Tibial artery (tissue), 4 donors: ENCODE results near the gene MTMR4.

Experiments used
- DNase-seq, 2 donors: peaks; one replicate each; pipeline ENCODE4 v3.0.0-alpha.2; 2019
- H3K27ac ChIP-seq, 2 donors: fragments of 200-600 bp; sonication (generic) in 1 of 2; 1 replicate in 1 of 2; 2 replicates in 1 of 2; pipeline ENCODE4 v1.5.1; 2018 to 2019; ENCODE audit warnings: mild to moderate bottlenecking in 1 of 2
- H3K27me3 ChIP-seq, 2 donors: fragments of 200-600 bp; sonication (generic) in 1 of 2; one replicate each; pipeline versions ENCODE4 v1.5.1 to v1.6.0; 2016 to 2019
- H3K36me3 ChIP-seq, 3 donors: fragments of 200-600 bp; sonication (generic) in 2 of 3; one replicate each; pipeline ENCODE4 v1.5.1; 2016 to 2019; ENCODE audit warnings: mild to moderate bottlenecking in 2 of 3
- H3K4me1 ChIP-seq, 4 donors: fragments of 200-600 bp; sonication (generic) in 2 of 4; 1 replicate in 3 of 4; 2 replicates in 1 of 4; pipeline ENCODE4 v1.5.1; 2016 to 2019
- H3K4me3 ChIP-seq, 2 donors: fragments of 200-600 bp; sonication (generic) in 1 of 2; 1 replicate in 1 of 2; 2 replicates in 1 of 2; pipeline ENCODE4 v1.5.1; 2018 to 2019; ENCODE audit warnings: mild to moderate bottlenecking in 2 of 2
- H3K9me3 ChIP-seq, 3 donors: fragments of 200-600 bp; sonication (generic) in 1 of 3; one replicate each; pipeline ENCODE4 v1.5.1; 2016 to 2019
- CTCF ChIP-seq, 2 experiments: fragments of 200-600 bp in 1 of 2; fragments of 450-650 bp in 1 of 2; IDR thresholded peaks; one replicate each; pipeline ENCODE4 v1.5.1; 2017 to 2019; ENCODE audit warnings: antibody characterized with exemption in 2 of 2, mild to moderate bottlenecking in 1 of 2, moderate library complexity in 1 of 2
- intact Hi-C: fragments of 100-400 bp; cut with DNase I; formaldehyde crosslinking; loops from one replicate; pipeline ENCODE4 v1.15.0; 2023; ENCODE audit warnings: low total_unique reads

Gene MTMR4

DNA sequence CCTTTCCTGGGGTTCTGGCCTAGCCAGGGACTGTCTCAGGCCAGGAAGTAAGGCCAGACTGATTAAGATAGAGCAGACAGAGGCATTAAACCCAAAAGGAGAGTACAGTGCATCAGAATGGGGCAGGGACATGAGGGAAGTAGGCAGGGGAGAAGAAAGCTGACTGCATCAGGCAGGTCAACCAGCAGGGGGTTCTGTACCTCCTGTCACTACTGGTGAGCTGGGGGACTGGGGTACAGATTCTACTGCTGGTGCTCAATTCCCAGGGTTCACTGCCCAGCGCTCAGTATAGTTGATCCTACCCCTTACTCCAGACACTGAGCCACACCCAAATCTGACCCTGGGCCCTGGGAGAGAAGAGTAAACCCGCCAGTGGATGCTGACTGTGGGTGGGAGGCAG is 12.9 kb upstream of the MTMR4 start:
- no peaks in the 10 kb centered on the region for H3K27me3 ChIP-seq
- no peak for TF ChIP-seq CTCF (IDR thresholded peaks at IDR 0.05)
- H3K27ac ChIP-seq = peak overlapping the region; percentile 72 to 76
- no peak for DNase-seq
- peaks cover 0 to 3% (median 0%) of the 10 kb centered on the region in 3 donors for H3K36me3 ChIP-seq
- no peak overlapping the region for H3K4me3 ChIP-seq
- intact Hi-C loops = loop anchor here (10.0 kb wide), 2 partner anchors 57 to 167 kb away; partner anchors contain the start of genes RAD51C and TEX14
- H3K4me1 ChIP-seq = peaks cover 0 to 73% (median 64%) of the 10 kb centered on the region in 4 donors
- no peaks in the 10 kb centered on the region for H3K9me3 ChIP-seq

GRCh38 chr17:58525239-58525638 is 10.8 kb upstream of the MTMR4 start:
- peak; percentile 65 to 89 for DNase-seq
- peaks cover 0 to 58% (median 52%) of the 10 kb centered on the region in 4 donors for H3K4me1 ChIP-seq
- H3K27ac ChIP-seq = peak overlapping the region; percentile 72 to 76
- peaks cover 0 to 13% (median 0%) of the 10 kb centered on the region in 3 donors for H3K36me3 ChIP-seq
- H3K4me3 ChIP-seq = peak overlapping the region in 1 of 2 donors; percentile 18
- H3K9me3 ChIP-seq = no peaks in the 10 kb centered on the region
- intact Hi-C loops = loop anchor here (10.0 kb wide), 2 partner anchors 60 to 170 kb away; partner anchors contain the start of genes RAD51C and TEX14
- no peaks in the 10 kb centered on the region for H3K27me3 ChIP-seq
- TF ChIP-seq CTCF (IDR thresholded peaks at IDR 0.05) = no peak

DNA sequence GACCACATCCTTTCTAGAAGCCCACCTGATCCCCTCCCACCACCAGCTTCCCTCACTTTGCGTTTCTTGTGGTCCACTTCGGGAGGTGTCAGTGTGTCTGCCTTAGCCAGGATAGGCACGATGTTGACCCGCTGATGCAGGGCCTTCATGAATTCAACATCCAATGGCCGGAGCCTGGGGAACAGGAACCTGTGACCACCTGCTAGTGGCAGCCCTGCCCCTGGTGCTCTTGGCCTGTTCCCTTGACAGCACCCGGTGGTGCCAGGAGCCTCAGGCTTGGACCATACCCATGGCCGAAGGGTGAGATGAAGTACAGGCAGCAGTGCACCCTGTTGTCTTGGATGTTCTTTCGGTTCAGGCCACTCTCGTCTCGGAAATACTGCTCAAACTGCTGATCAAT is 7.2 kb upstream of the MTMR4 start:
- Histone ChIP-seq H3K4me1 (peaks cover 0 to 37% (median 32%) of the 10 kb centered on the region in 4 donors), H3K27me3 (no peaks in the 10 kb centered on the region), H3K4me3 (no peak overlapping the region), H3K9me3 (no peaks in the 10 kb centered on the region), H3K27ac (no peak overlapping the region), H3K36me3 (peaks cover 0 to 13% (median 0%) of the 10 kb centered on the region in 3 donors)
- TF ChIP-seq CTCF (IDR thresholded peaks at IDR 0.05) = no peak
- no peak for DNase-seq
- intact Hi-C loops = loop anchor here (10.0 kb wide), 2 partner anchors 63 to 173 kb away; partner anchors contain the start of genes RAD51C and TEX14

- intact Hi-C loops = loop anchor here (10.0 kb wide), 2 partner anchors 64 to 174 kb away; partner anchors contain the start of genes RAD51C and TEX14
- Histone ChIP-seq H3K4me1 (peaks cover 0 to 37% (median 30%) of the 10 kb centered on the region in 4 donors), H3K27ac (no peak overlapping the region), H3K27me3 (no peaks in the 10 kb centered on the region), H3K9me3 (no peaks in the 10 kb centered on the region), H3K4me3 (no peak overlapping the region), H3K36me3 (peaks cover 0 to 17% (median 0%) of the 10 kb centered on the region in 3 donors)
- no peak for DNase-seq
- peak in 1 of 2 experiments; percentile 13 for TF ChIP-seq CTCF (IDR thresholded peaks at IDR 0.05)
Measured at GRCh38 chr17:58520843-58521430, 6.5 kb upstream of the MTMR4 start.

GRCh38 chr17:58517928-58518609 is 3.6 kb upstream of the MTMR4 start:
- Histone ChIP-seq H3K4me3 (peak overlapping the region; percentile 61 to 85), H3K4me1 (peaks cover 0 to 49% (median 32%) of the 10 kb centered on the region in 4 donors), H3K36me3 (peaks cover 0 to 20% (median 0%) of the 10 kb centered on the region in 3 donors), H3K9me3 (no peaks in the 10 kb centered on the region), H3K27me3 (no peaks in the 10 kb centered on the region), H3K27ac (peak overlapping the region; percentile 94 to 97)
- no peak for TF ChIP-seq CTCF (IDR thresholded peaks at IDR 0.05)
- intact Hi-C loops = loop anchor here (10.0 kb wide), 3 partner anchors 163 to 487 kb away; partner anchors contain the start of genes DYNLL2 and SUPT4H1
- peak; percentile 100 for DNase-seq
